HUES6 (cell line): ENCODE data around the gene FUS.
A peak's percentile ranks its signal among the peaks of the same experiment; 100 is the strongest.
"Not testable (repeated sequence)": the region's sequence is repeated elsewhere in the genome, so short reads cannot be mapped to it uniquely, and the experiment has no call there.

Source experiments
- H3K27ac ChIP-seq: 2 replicates; pipeline ENCODE4 v1.7.0; 2013; ENCODE audit warnings: low read depth, mild to moderate bottlenecking, low read length, inconsistent platforms
- H3K27me3 ChIP-seq: 2 replicates; pipeline ENCODE4 v1.6.1; 2013; ENCODE audit warnings: low read length; ENCODE audit not compliant: control insufficient read depth, insufficient read depth
- H3K36me3 ChIP-seq: 2 replicates; pipeline ENCODE4 v1.6.1; 2013; ENCODE audit warnings: low read length; ENCODE audit not compliant: control insufficient read depth, insufficient read depth
- H3K4me1 ChIP-seq: 2 replicates; pipeline ENCODE4 v1.6.1; 2013; ENCODE audit warnings: low read length; ENCODE audit not compliant: control insufficient read depth, insufficient read depth
- H3K4me3 ChIP-seq: 2 replicates; pipeline ENCODE4 v1.5.1; 2013; ENCODE audit warnings: low read depth, low read length
- H3K9ac ChIP-seq: one replicate; pipeline ENCODE4 v1.6.1; 2013; ENCODE audit warnings: mild to moderate bottlenecking, low read length
- H3K9me3 ChIP-seq: 2 replicates; pipeline ENCODE4 v1.6.1; 2013; ENCODE audit warnings: low read depth, low read length; ENCODE audit not compliant: control insufficient read depth, insufficient read depth

Gene FUS

DNA sequence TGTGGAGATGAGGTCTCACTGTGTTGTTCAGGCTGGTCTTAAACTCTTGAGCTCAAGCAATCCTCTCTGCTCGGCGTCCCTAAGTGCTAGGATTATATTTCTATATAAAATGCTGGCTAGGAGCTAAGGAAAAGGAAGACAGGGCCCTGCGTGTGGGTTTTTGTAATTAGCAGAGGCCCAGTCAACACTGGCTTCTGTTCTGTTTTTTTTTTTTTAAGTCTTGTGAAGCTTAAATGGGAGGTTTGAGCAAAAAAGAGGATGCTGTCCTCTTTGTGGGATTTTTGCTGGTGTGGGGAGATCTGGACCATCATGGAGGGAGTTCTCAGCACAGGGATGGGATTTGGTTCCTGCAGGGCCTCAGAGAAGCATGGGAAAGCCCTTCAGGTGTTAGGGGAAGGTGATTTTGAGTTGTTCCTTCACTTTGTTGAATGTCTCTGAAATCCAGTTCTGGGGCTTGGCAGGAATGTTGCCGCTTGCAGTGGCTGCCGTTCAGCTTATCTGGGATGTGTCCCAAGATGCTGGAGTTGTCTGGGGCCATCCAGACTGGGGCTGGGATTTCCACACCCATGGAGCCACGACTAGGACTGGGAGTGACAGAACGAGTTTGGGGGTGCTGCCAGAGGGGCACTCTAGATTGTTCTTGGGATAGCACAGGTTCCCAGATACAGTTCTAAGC, 18.4 kb downstream of the FUS start:
- H3K9me3 ChIP-seq = no peaks in the 10 kb centered on the region
- H3K4me3 ChIP-seq = no peak overlapping the region
- peaks cover 17% of the 10 kb centered on the region for H3K27me3 ChIP-seq
- H3K36me3 ChIP-seq = peaks cover 56% of the 10 kb centered on the region
- H3K27ac ChIP-seq = no peak overlapping the region
- no peak overlapping the region for H3K9ac ChIP-seq
- peaks cover 6% of the 10 kb centered on the region for H3K4me1 ChIP-seq

DNA sequence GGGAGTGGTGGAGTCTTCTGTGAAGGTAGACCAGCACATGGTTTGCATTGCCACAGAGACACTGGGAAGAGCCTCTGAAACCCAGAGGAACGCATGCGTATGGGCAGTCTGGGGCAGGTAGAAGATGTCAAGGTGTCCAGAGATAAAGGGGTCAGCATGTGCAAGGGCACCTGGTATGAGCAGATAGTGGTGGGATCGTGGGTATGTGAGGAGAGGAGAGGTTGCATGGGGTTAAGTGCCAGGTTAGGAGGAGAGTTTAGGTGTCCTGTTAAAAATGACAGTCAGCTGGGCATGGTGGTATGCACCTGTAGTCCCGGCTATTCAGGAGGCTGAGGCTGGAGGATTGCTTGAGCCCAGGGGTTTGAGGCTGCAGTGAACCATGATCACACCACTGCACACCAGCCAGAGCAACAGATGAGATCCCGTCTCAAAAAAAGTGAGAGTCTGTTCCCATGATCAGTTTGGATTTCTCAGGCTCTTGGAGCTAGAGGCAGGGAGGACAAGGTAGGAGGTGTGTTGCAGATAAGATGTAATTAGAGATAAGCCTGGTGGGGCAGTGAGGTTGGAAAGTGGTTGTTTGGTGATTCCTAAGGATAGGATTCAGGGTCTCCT, 19.6 kb downstream of the FUS start:
- Histone ChIP-seq H3K36me3 (peaks cover 44% of the 10 kb centered on the region), H3K4me1 (peaks cover 6% of the 10 kb centered on the region), H3K27me3 (peaks cover 23% of the 10 kb centered on the region), H3K4me3 (no peak overlapping the region), H3K9ac (no peak overlapping the region), H3K9me3 (no peaks in the 10 kb centered on the region), H3K27ac (no peak overlapping the region)

DNA sequence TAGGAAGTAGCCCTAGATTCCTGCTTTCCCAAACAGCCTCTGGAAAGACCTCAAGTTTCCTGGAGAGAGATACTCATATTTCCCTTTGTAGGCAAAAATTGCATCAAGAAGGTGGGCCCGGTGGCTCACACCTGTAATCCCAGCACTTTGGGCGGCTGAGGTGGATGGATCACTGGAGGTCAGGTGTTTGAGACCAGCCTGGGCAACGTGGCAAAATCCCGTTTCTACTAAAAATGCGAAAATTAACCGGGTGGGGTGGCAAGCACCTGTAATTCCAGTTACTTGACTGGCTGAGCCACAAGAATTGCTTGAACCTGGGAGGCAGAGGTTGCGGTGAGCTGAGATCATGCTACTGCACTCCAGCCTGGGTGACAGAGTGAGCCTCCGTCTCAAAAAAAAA, 20.2 kb downstream of the FUS start:
- not testable (repeated sequence) for H3K9ac ChIP-seq, H3K4me3 ChIP-seq, H3K4me1 ChIP-seq, H3K27ac ChIP-seq, H3K9me3 ChIP-seq
- H3K27me3 ChIP-seq = peaks cover 29% of the 10 kb centered on the region
- H3K36me3 ChIP-seq = peaks cover 38% of the 10 kb centered on the region

DNA sequence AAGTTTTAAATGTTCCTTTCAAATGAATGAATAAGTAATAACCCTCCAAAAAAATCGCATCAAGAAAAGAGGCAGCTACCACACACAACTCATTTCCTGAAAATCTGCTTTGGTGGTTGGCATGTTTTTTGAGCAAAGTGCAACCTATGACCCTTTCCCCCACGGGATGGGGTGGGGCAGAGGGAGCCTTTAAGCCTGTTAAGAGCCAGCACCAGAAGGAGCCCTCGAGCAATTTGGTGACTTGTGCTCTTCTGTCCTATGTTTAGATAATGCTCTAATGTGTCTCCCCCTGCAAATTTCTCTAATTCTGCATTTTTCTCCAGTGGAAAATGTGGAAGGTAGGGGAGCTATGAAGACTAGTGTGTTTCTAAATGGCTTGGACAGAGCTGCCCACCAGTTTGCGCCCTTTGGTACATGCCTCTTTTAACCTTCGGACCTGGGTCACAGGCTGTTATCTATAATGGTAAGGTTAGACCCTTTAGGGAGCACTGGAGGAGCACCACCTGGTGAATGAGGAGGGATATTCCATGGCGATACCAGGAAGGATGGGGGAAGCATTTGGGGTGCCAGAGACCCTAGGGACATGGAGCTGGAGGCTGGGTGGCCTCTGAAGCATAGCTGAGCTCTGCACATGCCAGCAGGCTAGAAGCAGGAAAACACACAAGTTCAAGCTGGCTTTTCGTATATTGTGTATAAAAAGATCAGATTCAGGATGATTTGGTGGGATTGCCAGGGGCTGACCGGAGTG, 21.1 kb downstream of the FUS start:
- Histone ChIP-seq H3K4me3 (peak overlapping the region; percentile 86), H3K9me3 (no peaks in the 10 kb centered on the region), H3K36me3 (peaks cover 29% of the 10 kb centered on the region), H3K4me1 (peaks cover 6% of the 10 kb centered on the region), H3K9ac (peak overlapping the region; percentile 83), H3K27me3 (peaks cover 30% of the 10 kb centered on the region), H3K27ac (no peak overlapping the region)

DNA sequence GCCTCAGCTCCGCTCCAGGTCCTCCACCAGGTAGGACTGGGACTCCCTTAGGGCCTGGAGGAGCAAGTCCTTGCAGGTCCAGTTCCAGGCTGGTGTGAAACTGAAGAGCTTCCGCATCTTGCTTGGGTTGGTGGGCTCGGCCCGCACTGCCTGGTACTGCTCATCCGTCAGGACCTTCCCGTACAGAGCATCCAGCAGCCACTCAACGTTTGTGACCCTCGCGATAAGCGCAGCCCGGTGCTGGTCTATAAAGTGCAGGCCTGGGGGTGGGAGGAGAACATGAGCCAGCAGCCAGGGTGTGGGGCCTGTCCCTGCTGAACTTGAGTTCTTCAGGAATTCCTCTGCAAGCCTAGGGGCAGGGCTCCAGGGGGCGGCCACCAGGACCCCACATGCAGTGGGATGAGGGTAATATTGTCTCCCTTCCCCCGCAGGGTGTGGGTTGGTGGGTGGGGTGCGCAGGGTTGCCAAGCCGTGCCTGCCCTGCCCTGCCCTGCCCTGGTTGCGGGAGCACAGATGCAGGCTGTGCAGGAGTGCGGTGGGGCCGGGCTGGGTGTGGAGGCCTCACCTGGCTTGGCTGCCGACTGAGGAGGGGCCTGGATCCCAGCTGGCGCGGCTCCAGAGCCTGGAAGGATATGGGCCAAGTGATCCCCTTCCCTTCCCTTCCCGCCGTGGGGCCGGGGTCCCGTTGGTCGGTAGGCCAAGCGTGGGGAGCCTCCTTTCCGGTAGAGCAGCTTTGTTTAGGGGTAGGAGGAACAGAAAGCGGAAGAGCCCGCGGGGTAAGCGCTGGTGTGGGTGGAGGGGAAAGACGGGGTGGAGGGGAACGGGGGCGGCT, 21.9 kb downstream of the FUS start:
- Histone ChIP-seq H3K9ac (peak overlapping the region; percentile 83), H3K27ac (no peak overlapping the region), H3K9me3 (no peaks in the 10 kb centered on the region), H3K4me1 (peaks cover 6% of the 10 kb centered on the region), H3K36me3 (peaks cover 21% of the 10 kb centered on the region), H3K27me3 (peaks cover 33% of the 10 kb centered on the region), H3K4me3 (peak overlapping the region; percentile 86)

DNA sequence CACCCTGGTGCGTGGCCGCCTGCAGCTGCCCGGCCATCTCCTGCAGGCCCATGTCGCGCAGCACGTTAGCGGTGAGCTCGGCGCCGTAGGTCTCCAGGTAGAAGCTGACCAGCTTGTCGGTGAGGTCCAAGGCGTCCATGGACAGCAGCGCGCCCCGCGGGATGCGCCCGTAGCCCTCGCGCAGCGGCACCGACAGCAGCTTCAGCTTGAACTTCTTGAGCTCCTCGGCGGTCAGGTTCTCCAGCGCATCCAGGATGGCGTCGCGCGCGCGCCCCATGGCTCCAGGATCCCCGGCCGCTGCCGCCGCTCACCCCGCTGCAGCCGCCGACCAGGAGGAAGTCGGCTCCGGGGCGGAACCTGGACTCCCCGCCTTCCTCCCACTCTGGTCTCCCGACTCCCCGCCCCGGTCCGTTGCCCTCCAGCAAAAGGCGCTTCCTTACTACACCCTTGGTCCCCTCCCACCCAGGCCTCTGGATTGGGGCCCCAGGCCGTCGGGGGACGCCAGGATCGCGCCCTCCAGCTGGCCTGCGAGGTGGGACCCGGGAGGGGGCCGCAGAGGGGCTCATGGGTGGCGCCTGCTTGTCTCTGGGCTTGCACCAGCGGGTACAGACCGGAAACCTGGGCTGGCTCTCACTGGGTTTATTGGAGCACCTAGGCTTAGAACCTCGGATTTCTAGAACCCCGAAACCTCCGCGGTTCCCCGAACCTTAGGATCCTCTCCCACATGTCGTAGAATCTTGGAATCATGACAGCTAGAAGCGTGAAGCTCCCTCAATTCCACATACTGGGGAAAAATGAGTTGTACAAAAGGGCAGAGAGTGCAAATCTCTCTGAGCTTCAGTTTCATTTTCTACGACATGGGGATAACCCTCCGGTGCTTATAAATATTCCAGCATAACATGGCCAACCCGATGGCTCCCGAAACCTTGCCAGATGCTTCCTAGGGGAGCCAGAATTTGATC, 22.8 kb downstream of the FUS start, which contains the start of gene PYCARD:
Gene PYCARD (minus strand): TSS at position 347 of the 962 bp plus-strand sequence. CDS start 70 bp downstream, at position 277.
- peak within 1 kb of the TSS; percentile 83 for H3K9ac ChIP-seq
- no peaks in the 10 kb centered on the region for H3K9me3 ChIP-seq
- H3K27ac ChIP-seq = no peak within 1 kb of the TSS
- peaks cover 39% of the 10 kb centered on the region for H3K27me3 ChIP-seq
- peaks cover 6% of the 10 kb centered on the region for H3K4me1 ChIP-seq
- H3K36me3 ChIP-seq = peaks cover 18% of the 10 kb centered on the region
- H3K4me3 ChIP-seq = peak within 1 kb of the TSS; percentile 86

DNA sequence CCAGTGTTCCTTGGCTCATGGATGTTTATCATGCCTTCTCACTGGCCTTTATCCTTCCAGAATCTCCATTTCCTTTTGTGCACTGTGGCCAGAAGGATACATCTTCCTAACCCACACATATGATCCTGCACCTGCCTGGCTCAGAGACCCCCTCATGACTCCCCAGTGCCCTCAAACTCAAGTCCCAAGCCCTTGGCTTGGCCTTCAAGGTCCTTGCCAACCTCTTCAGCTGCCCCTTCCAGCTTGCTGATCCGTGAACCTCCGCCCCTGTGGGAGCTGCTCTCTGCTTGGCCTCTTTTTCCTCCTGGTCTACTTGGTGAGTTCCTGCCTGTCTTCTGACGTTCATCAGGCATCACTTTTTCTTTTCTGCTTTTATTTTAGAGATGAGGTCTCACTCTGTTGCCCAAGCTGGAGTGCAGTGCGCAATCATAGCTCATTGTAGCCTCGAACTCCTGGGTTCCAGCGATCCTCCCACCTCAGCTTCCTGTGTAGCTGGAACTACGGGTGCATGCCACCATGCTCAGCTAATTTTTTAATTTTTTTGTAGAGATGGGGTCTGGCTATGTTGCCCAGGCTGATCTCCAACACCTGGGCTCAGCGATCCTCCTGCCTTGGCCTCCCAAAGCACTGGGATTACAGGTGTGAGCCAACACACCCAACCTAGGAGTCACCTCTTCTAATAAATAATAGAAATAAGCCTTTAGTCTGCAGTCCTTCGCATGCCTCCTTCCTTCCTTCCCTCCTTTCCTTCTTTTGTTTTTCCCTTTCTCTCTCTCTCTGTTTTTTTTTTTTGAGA, 25.1 kb downstream of the FUS start:
- Histone ChIP-seq H3K9me3 (no peaks in the 10 kb centered on the region), H3K9ac (no peak overlapping the region), H3K27me3 (peaks cover 39% of the 10 kb centered on the region), H3K4me3 (no peak overlapping the region), H3K4me1 (peaks cover 6% of the 10 kb centered on the region), H3K36me3 (no peaks in the 10 kb centered on the region; the same call in 1 of the 2 replicates), H3K27ac (no peak overlapping the region)

DNA sequence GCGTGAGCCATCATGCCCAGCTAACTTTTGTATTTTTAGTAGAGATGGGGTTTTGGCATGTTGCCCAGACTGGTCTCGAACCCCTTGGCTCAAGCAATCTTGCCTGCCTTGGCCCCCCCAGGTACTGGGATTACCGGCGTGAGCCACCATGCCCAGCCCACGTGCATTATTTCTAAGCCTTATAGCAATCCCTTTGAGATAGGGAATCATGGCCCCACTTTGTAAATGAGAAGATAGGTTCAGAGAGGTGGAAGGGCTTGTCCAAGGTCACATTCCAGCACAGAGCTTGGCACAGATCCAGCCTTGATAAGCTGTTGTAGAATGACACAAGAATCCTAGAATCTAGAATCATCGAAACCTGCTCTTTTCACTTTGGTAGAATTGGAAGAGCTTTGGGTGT, 26.8 kb downstream of the FUS start:
- no peak overlapping the region for H3K9ac ChIP-seq
- no peaks in the 10 kb centered on the region for H3K4me1 ChIP-seq
- H3K27ac ChIP-seq = no peak overlapping the region
- H3K36me3 ChIP-seq = no peaks in the 10 kb centered on the region
- no peaks in the 10 kb centered on the region for H3K9me3 ChIP-seq
- no peak overlapping the region for H3K4me3 ChIP-seq
- peaks cover 40% of the 10 kb centered on the region for H3K27me3 ChIP-seq

DNA sequence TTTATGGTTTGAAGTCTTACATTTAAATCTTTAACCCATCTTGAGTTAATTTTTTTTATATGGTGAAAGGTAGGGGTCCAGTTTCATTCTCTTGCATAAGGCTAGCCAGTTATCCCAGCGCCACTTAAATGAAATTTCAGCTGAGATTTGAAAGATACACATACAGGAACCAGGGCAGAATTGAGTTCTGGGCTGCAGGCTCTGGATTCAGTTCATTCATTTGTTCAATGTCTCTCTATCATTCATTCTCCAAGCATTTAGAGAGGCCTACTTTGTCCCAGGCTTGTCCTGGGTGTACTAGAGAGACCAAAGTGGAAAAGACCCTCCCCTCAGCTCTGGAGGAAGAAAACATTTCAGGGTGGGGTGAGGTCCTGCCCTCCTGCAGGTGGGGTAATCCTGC, 33.4 kb downstream of the FUS start:
- no peaks in the 10 kb centered on the region for H3K9me3 ChIP-seq
- H3K9ac ChIP-seq = no peak overlapping the region
- no peak overlapping the region for H3K27ac ChIP-seq
- H3K27me3 ChIP-seq = peaks cover 56% of the 10 kb centered on the region
- H3K36me3 ChIP-seq = no peaks in the 10 kb centered on the region
- no peak overlapping the region for H3K4me3 ChIP-seq
- H3K4me1 ChIP-seq = peaks cover 26% of the 10 kb centered on the region
